ENCODE measurements around the gene ATP9A.
"Not testable (repeated sequence)": the region's sequence is repeated elsewhere in the genome, so short reads cannot be mapped to it uniquely, and the experiment has no call there.

The ATP9A gene

DNA sequence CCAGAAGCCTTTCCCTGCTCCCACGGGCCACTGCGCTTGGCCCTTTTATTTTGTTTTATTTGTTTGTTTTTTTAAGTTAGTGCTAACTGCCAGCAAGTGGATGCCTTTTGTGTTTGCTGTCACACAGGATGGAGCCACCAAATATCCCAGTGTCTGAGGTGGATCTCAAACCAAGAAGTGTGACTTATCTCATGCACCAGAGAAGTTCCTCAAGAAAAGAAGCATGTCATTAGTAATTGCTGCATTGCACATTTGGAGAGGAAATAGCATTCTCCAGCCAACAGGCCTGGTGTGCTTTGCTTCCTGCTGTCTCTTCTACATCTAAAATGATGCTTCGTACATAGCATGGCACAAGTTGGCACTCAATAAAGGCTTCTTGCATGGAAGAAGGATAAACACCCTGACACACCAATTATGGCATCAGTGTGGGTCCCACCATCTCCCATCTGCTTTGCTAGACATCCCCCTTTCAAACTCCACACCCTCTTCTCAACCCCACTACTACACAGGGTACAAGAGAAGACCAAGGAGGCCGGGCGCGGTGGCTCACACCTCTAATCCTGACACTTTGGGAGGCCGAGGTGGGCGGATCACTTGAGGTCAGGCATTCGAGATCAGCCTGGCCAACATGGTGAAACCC is 1.9 kb upstream of the ATP9A start:
- no CpG with 5 or more reads among the region's 9 CpGs for WGBS (ENCODE audit: extremely low coverage, insufficient coverage, insufficient read length)
- Histone ChIP-seq H4K12ac (ENCODE audit: low read depth, low read length) (no peak overlapping the region), H3K27me3 (ENCODE audit: insufficient read depth, low read length) (peaks cover 2% of the 10 kb centered on the region)

DNA sequence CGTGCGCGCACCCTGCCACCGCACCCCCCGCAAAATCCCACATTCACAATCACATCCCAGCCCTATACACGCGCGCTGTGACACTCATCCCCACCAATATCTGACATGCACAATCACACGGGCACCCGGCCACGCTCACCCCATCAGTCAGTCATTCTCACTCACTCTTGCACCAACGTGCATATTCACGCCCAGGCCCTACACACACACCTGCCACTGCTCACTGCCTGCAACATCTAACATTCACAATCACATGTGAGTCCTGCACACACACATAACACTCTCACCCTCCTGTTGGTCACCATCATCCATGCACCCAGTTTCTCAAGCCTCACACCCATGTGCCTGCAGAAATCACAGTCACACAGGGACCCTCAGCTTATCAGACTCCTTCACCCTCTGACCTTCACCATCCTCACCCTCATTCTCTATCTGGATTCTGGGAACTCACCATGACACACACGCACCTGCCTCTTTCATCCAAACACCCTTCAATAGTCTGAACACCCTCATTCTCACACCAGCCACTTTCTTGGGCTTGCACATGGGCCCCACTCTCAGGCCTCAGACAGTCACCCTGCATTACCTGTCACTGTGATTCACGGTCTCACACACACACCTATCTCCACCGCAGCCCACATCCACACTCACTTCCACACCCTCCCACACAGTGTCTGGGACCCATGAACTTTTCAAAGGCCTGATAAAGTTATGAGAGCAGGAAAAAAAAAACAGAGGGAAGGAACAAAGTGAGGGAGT is 748 bp upstream of the ATP9A start:
- H3K79me2 ChIP-seq (ENCODE audit: control insufficient read depth, insufficient read depth, low read length, poor library complexity) = no peaks in the 10 kb centered on the region
- H4K12ac ChIP-seq (ENCODE audit: low read depth, low read length) = no peak overlapping the region
- peaks cover 2% of the 10 kb centered on the region for H3K27me3 ChIP-seq (ENCODE audit: insufficient read depth, low read length)
- no peak overlapping the region for H3K9ac ChIP-seq (ENCODE audit: low read length)
- no peak for DNase-seq
- H3K36me3 ChIP-seq (ENCODE audit: control insufficient read depth in 1 of 2, insufficient read depth in 2 of 2, low read length in 2 of 2) = peaks cover 0 to 2% of the 10 kb centered on the region in 2 experiments
- H3K4ac ChIP-seq (ENCODE audit: low read depth, low read length) = no peak overlapping the region
- no peak overlapping the region for H3K18ac ChIP-seq (ENCODE audit: low read length)
- WGBS (ENCODE audit: extremely low coverage, insufficient coverage, insufficient read length) = no CpG with 5 or more reads among the region's 16 CpGs
- no peak overlapping the region for H4K91ac ChIP-seq (ENCODE audit: low read depth, low read length)
- H2BK5ac ChIP-seq (ENCODE audit: low read depth, low read length, poor library complexity) = no peak overlapping the region
- H3K27ac ChIP-seq (ENCODE audit: low read depth, low read length) = no peak overlapping the region
- H2AK5ac ChIP-seq (ENCODE audit: low read length) = no peak overlapping the region
- no peak overlapping the region for H2BK12ac ChIP-seq (ENCODE audit: low read length)
- H3K4me2 ChIP-seq (ENCODE audit: low read length) = no peak overlapping the region
- H3K14ac ChIP-seq (ENCODE audit: low read length) = no peak overlapping the region
- H3K23ac ChIP-seq (ENCODE audit: low read length) = peak overlapping the region; percentile 19
- peak overlapping the region; percentile 8 for H3K4me3 ChIP-seq (ENCODE audit: low read depth, low read length)
- H2BK120ac ChIP-seq (ENCODE audit: insufficient read depth, low read length, poor library complexity) = no peak overlapping the region
- H4K8ac ChIP-seq (ENCODE audit: low read depth, low read length) = no peak overlapping the region
- peaks cover 2% of the 10 kb centered on the region for H3K9me3 ChIP-seq (ENCODE audit: insufficient read depth, low read depth, low read length)
- no peak overlapping the region for H2AFZ ChIP-seq (ENCODE audit: insufficient read depth, low read length, poor library complexity)
- H3K79me1 ChIP-seq (ENCODE audit: low read length) = peaks cover 4% of the 10 kb centered on the region
- peaks cover 3% of the 10 kb centered on the region in 2 experiments for H3K4me1 ChIP-seq (ENCODE audit: control insufficient read depth in 1 of 2, insufficient read depth in 2 of 2, low read length in 2 of 2)

More for the DNA sequence above, 1.9 kb upstream of the ATP9A start:
- DNase-seq = no peak
- Histone ChIP-seq H3K79me1 (ENCODE audit: low read length) (peaks cover 4% of the 10 kb centered on the region), H4K8ac (ENCODE audit: low read depth, low read length) (no peak overlapping the region), H3K9me3 (ENCODE audit: insufficient read depth, low read depth, low read length) (peaks cover 2% of the 10 kb centered on the region), H3K23ac (ENCODE audit: low read length) (no peak overlapping the region), H3K36me3 (ENCODE audit: control insufficient read depth in 1 of 2, insufficient read depth in 2 of 2, low read length in 2 of 2) (peaks cover 0 to 2% of the 10 kb centered on the region in 2 experiments), H2AFZ (ENCODE audit: insufficient read depth, low read length, poor library complexity) (no peak overlapping the region), H2BK120ac (ENCODE audit: insufficient read depth, low read length, poor library complexity) (no peak overlapping the region), H3K4me2 (ENCODE audit: low read length) (no peak overlapping the region), H4K91ac (ENCODE audit: low read depth, low read length) (no peak overlapping the region), H2BK12ac (ENCODE audit: low read length) (no peak overlapping the region), H3K14ac (ENCODE audit: low read length) (no peak overlapping the region), H3K79me2 (ENCODE audit: control insufficient read depth, insufficient read depth, low read length, poor library complexity) (no peaks in the 10 kb centered on the region), H3K18ac (ENCODE audit: low read length) (no peak overlapping the region), H2BK5ac (ENCODE audit: low read depth, low read length, poor library complexity) (no peak overlapping the region), H3K27ac (ENCODE audit: low read depth, low read length) (no peak overlapping the region), H2AK5ac (ENCODE audit: low read length) (no peak overlapping the region), H3K4ac (ENCODE audit: low read depth, low read length) (no peak overlapping the region), H3K4me1 (ENCODE audit: control insufficient read depth in 1 of 2, insufficient read depth in 2 of 2, low read length in 2 of 2) (peaks cover 3% of the 10 kb centered on the region in 2 experiments), H3K9ac (ENCODE audit: low read length) (no peak overlapping the region), H3K4me3 (ENCODE audit: low read depth, low read length) (no peak overlapping the region)

DNA sequence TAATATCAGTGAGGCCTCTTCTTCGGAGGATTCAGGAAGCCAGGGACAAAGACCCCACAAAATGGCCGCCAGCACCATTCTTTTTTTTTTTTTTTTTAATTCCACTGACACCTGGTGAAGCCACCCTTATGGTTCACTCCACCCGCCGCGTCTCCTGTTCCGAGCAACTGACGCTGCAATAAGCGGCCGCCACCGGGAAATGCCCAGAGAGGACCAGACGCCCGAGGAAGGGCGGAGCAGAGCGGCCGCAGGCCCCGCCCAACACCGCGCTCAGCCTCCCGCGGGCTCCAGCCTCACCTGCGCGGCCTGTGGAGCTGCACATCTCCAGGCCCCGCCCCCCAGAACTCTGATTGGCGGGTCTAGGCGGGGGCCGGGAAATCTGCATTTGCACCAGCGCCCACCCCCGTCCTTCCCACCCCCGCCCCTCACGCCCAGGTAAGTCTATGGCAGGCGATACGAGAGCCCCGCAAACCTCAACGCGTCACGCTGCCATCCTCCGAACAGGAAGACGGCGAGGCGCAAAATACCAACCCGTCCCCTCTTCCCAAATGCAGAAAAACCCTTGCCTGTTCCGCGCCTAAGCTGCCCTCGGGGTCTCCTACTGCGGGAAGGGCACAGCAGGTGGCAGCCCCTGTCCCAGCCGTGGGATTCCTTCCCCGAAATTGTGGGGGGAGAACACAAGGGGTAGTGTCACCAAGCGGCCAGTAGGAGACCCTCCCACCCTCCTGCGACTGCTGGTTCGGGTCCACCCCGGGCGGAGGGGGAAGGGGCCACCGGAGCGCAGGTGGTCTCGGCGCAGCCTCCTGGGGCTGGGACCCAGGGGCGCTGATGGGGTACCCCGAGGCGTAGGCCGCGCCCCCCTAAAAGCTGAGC is 960 bp downstream of the ATP9A start:
- Histone ChIP-seq H3K14ac (ENCODE audit: low read length) (peak overlapping the region; percentile 21), H3K27ac (ENCODE audit: low read depth, low read length) (no peak overlapping the region), H4K12ac (ENCODE audit: low read depth, low read length) (peak overlapping the region; percentile 51), H4K91ac (ENCODE audit: low read depth, low read length) (peak overlapping the region; percentile 55), H3K36me3 (ENCODE audit: control insufficient read depth in 1 of 2, insufficient read depth in 2 of 2, low read length in 2 of 2) (peaks cover 0 to 2% of the 10 kb centered on the region in 2 experiments), H3K4me3 (ENCODE audit: low read depth, low read length) (peak overlapping the region; percentile 81), H3K4me2 (ENCODE audit: low read length) (peak overlapping the region; percentile 78), H2BK12ac (ENCODE audit: low read length) (no peak overlapping the region), H2BK5ac (ENCODE audit: low read depth, low read length, poor library complexity) (no peak overlapping the region), H3K27me3 (ENCODE audit: insufficient read depth, low read length) (peaks cover 2% of the 10 kb centered on the region), H3K79me2 (ENCODE audit: control insufficient read depth, insufficient read depth, low read length, poor library complexity) (no peaks in the 10 kb centered on the region), H3K23ac (ENCODE audit: low read length) (no peak overlapping the region), H2AK5ac (ENCODE audit: low read length) (no peak overlapping the region), H4K8ac (ENCODE audit: low read depth, low read length) (peak overlapping the region; percentile 86), H3K18ac (ENCODE audit: low read length) (peak overlapping the region; percentile 22), H3K9ac (ENCODE audit: low read length) (no peak overlapping the region), H2BK120ac (ENCODE audit: insufficient read depth, low read length, poor library complexity) (peak overlapping the region; percentile 4), H3K79me1 (ENCODE audit: low read length) (peaks cover 4% of the 10 kb centered on the region), H3K4me1 (ENCODE audit: control insufficient read depth in 1 of 2, insufficient read depth in 2 of 2, low read length in 2 of 2) (peaks cover 3% of the 10 kb centered on the region in 2 experiments), H3K9me3 (ENCODE audit: insufficient read depth, low read depth, low read length) (peaks cover 2% of the 10 kb centered on the region), H2AFZ (ENCODE audit: insufficient read depth, low read length, poor library complexity) (peak overlapping the region; percentile 96), H3K4ac (ENCODE audit: low read depth, low read length) (no peak overlapping the region)
- peak; percentile 89 to 96 for DNase-seq
- no CpG with 5 or more reads among the region's 61 CpGs for WGBS (ENCODE audit: extremely low coverage, insufficient coverage, insufficient read length)

DNA sequence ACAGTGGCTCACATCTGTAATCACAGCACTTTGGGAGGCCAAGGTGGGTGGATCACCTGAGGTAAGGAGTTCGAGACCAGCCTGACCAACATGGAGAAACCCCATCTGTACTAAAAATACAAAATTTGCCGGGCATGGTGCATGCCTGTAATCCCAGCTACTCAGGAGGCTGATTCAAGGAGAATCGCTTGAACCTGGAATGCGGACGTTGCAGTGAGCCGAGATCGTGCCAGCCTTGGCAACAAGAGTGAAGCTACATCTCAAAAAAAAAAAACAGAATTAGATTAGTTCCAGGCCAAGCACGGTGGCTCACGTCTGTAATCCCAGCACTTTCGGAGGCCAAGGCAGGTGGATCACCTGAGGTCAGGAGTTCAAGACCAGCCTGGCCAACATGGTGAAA is 2.8 kb downstream of the ATP9A start:
- not testable (repeated sequence) for DNase-seq; H3K79me2 ChIP-seq (ENCODE audit: control insufficient read depth, insufficient read depth, low read length, poor library complexity); H3K4me3 ChIP-seq (ENCODE audit: low read depth, low read length); H3K9ac ChIP-seq (ENCODE audit: low read length); H2AFZ ChIP-seq (ENCODE audit: insufficient read depth, low read length, poor library complexity); H3K23ac ChIP-seq (ENCODE audit: low read length); H3K27me3 ChIP-seq (ENCODE audit: insufficient read depth, low read length); H2BK12ac ChIP-seq (ENCODE audit: low read length); H3K79me1 ChIP-seq (ENCODE audit: low read length); H3K18ac ChIP-seq (ENCODE audit: low read length); H3K14ac ChIP-seq (ENCODE audit: low read length); H3K27ac ChIP-seq (ENCODE audit: low read depth, low read length); H2AK5ac ChIP-seq (ENCODE audit: low read length); H3K4ac ChIP-seq (ENCODE audit: low read depth, low read length); H4K12ac ChIP-seq (ENCODE audit: low read depth, low read length); H2BK5ac ChIP-seq (ENCODE audit: low read depth, low read length, poor library complexity); H3K36me3 ChIP-seq (ENCODE audit: control insufficient read depth in 1 of 2, insufficient read depth in 2 of 2, low read length in 2 of 2); H4K8ac ChIP-seq (ENCODE audit: low read depth, low read length); H3K9me3 ChIP-seq (ENCODE audit: insufficient read depth, low read depth, low read length); H4K91ac ChIP-seq (ENCODE audit: low read depth, low read length); H2BK120ac ChIP-seq (ENCODE audit: insufficient read depth, low read length, poor library complexity); H3K4me2 ChIP-seq (ENCODE audit: low read length); H3K4me1 ChIP-seq (ENCODE audit: control insufficient read depth in 1 of 2, insufficient read depth in 2 of 2, low read length in 2 of 2)
- WGBS (ENCODE audit: extremely low coverage, insufficient coverage, insufficient read length) = no CpG with 5 or more reads among the region's 10 CpGs
